SH-SY5Y (cell line): Measurements from ENCODE around the gene TBC1D8.

Source experiments
- GATA2 ChIP-seq: IDR thresholded peaks from 2 replicates; pipeline ENCODE4 v1.6.1; 2011; ENCODE audit warnings: mild to moderate bottlenecking, low read depth, low read length
- GATA3 ChIP-seq: IDR thresholded peaks from 2 replicates; pipeline ENCODE4 v1.6.1; 2011; ENCODE audit warnings: low read depth, mild to moderate bottlenecking, low read length, moderate library complexity

DNA sequence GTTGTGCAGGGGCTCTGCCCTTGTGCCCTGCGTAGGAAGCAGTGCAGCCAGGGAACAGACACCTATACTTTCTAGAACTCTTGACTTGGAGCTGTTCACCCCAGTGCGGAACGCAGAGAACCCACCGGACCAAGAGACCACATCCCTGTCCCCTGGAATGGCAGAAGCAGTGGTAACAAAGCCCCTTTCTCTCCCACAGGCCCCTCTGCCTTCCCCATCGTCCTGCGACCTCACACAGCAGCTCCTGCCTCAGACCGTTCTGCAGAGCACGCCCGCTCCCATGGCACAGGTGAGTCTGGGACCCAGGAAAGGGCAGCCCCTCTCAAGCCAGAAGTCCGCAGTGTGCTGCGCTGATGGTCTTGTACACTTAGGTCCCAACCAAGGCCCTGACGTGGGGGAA, 173.7 kb downstream of the TBC1D8 start:
- no peak for TF ChIP-seq GATA2
- TF ChIP-seq GATA3, result no peak
